Testis (tissue), 3 donors: ENCODE measurements around the gene AFF1. TPM values are rescaled to one million over a fixed set of nuclear protein-coding genes. Genes with fewer than 3 reads are reported as not detected.
A peak's percentile ranks its signal among the peaks of the same experiment; 100 is the strongest.

Source experiments
- DNase-seq: peaks from one replicate; pipeline ENCODE4 v3.0.0-alpha.2; 2019
- H3K27ac ChIP-seq, 2 donors: fragments of 200-600 bp; sonication (generic); one replicate each; pipeline ENCODE4 v1.5.1; 2019
- H3K27me3 ChIP-seq: fragments of 200-600 bp; sonication (generic); one replicate; pipeline ENCODE4 v1.5.1; 2019
- H3K36me3 ChIP-seq: fragments of 200-600 bp; sonication (generic); one replicate; pipeline ENCODE4 v1.5.1; 2017; ENCODE audit warnings: low read depth; ENCODE audit errors: missing control alignments
- H3K4me1 ChIP-seq: fragments of 200-600 bp; sonication (generic); one replicate; pipeline ENCODE4 v1.5.1; 2019
- H3K4me3 ChIP-seq, 2 donors: fragments of 200-600 bp; sonication (generic); one replicate each; pipeline ENCODE4 v1.5.1; 2017 to 2019
- H3K9me3 ChIP-seq: fragments of 200-600 bp; sonication (generic); one replicate; pipeline ENCODE4 v1.5.1; 2017
- CTCF ChIP-seq, 3 experiments: fragments of 450-650 bp in 2 of 3; fragments of 200-600 bp in 1 of 3; sonication (generic) in 1 of 3; IDR thresholded peaks; one replicate each; pipeline ENCODE4 v1.5.1; 2016 to 2019; ENCODE audit warnings: antibody characterized with exemption in 3 of 3, mild to moderate bottlenecking in 2 of 3, moderate library complexity in 1 of 3
- POLR2A ChIP-seq: fragments of 450-650 bp; IDR thresholded peaks from one replicate; pipeline ENCODE4 v1.6.1; 2017; ENCODE audit warnings: antibody characterized with exemption, mild to moderate bottlenecking, moderate library complexity
- WGBS, 2 donors: methylation state at CpG; one replicate each; pipeline ENCODE4 v1.1.5; 2018; 5-methylcytosine and 5-hydroxymethylcytosine counted together
- intact Hi-C: fragments of 100-400 bp; cut with DNase I; formaldehyde crosslinking; loops from one replicate; pipeline ENCODE4 v1.15.1; 2023; ENCODE audit warnings: low total_unique reads
- polyA plus RNA-seq: library from polyadenylated mRNA; stranded (reverse); fragments of 350-450 nt; fragmentation: Illumina TruSeq; extraction: RNeasy Lipid Tissue Mini Kit (QIAGEN cat#74804); gene quantifications from one replicate; pipeline ENCODE4 v1.2.3, GENCODE V29; 2014; ENCODE audit warnings: low read depth, low replicate concordance; ENCODE audit not compliant: insufficient read depth
- total RNA-seq, 2 donors: library from RNA; depleted of rRNA; stranded (reverse); fragments of >200 nt; gene quantifications; one replicate each; pipeline ENCODE4 v1.2.3, GENCODE V29; 2016

AFF1 gene
- total and polyA plus RNA-seq, 3 donors from 2014 or later, result 15.8 to 56.8 (median 53.6) TPM

- H3K36me3 ChIP-seq, result no peaks in the 10 kb centered on the region
- H3K4me3 ChIP-seq, result no peak overlapping the region
- peaks cover 46% of the 10 kb centered on the region for H3K4me1 ChIP-seq
- no peaks in the 10 kb centered on the region for H3K27me3 ChIP-seq
- no peak for TF ChIP-seq CTCF (IDR thresholded peaks at IDR 0.05)
- no peak for TF ChIP-seq POLR2A
- intact Hi-C loops, result no loop called here
- peak overlapping the region in 1 of 2 donors; percentile 57 for H3K27ac ChIP-seq
- whole genome bisulfite sequencing, 2 donors, result 63 to 65% methylated on average over 1 of the region's 1 CpG
- H3K9me3 ChIP-seq, result no peaks in the 10 kb centered on the region
- DNase-seq, result no peak
Observed at GRCh38 chr4:87024201-87024600, 89.4 kb downstream of the AFF1 start.

- no peaks in the 10 kb centered on the region for H3K9me3 ChIP-seq
- DNase-seq, result no peak
- no peaks in the 10 kb centered on the region for H3K36me3 ChIP-seq
- 57 to 77% methylated on average over 4 to 5 of the region's 5 CpGs for WGBS, 2 donors
- intact Hi-C loops, result no loop called here
- H3K27me3 ChIP-seq, result no peaks in the 10 kb centered on the region
- H3K27ac ChIP-seq, result peak overlapping the region in 1 of 2 donors; percentile 57
- no peak overlapping the region for H3K4me3 ChIP-seq
- H3K4me1 ChIP-seq, result peaks cover 56% of the 10 kb centered on the region
- TF ChIP-seq POLR2A (no peak), CTCF (IDR thresholded peaks at IDR 0.05) (no peak)
Observed at GRCh38 chr4:87025023-87025613, 90.3 kb downstream of the AFF1 start.

- no peaks in the 10 kb centered on the region for H3K27me3 ChIP-seq
- H3K4me3 ChIP-seq, result no peak overlapping the region
- TF ChIP-seq POLR2A (no peak), CTCF (IDR thresholded peaks at IDR 0.05) (no peak)
- intact Hi-C loops, result no loop called here
- DNase-seq, result no peak
- H3K36me3 ChIP-seq, result no peaks in the 10 kb centered on the region
- 88 to 92% methylated on average over 5 to 6 of the region's 6 CpGs for WGBS, 2 donors
- H3K27ac ChIP-seq, result peak overlapping the region in 1 of 2 donors; percentile 57
- no peaks in the 10 kb centered on the region for H3K9me3 ChIP-seq
- H3K4me1 ChIP-seq, result peaks cover 61% of the 10 kb centered on the region
Observed at GRCh38 chr4:87025614-87026041, 90.8 kb downstream of the AFF1 start.

GRCh38 chr4:87026800-87027495 is 92.1 kb downstream of the AFF1 start:
- 56 to 59% methylated on average over 4 of the region's 4 CpGs for WGBS, 2 donors
- H3K27me3 ChIP-seq, result no peaks in the 10 kb centered on the region
- no peak overlapping the region for H3K4me3 ChIP-seq
- peak overlapping the region; percentile 50 to 57 for H3K27ac ChIP-seq
- TF ChIP-seq POLR2A, result no peak
- H3K36me3 ChIP-seq, result no peaks in the 10 kb centered on the region
- no peaks in the 10 kb centered on the region for H3K9me3 ChIP-seq
- intact Hi-C loops, result no loop called here
- no peak for DNase-seq
- peaks cover 73% of the 10 kb centered on the region for H3K4me1 ChIP-seq

- Histone ChIP-seq H3K9me3 (no peaks in the 10 kb centered on the region), H3K4me1 (peaks cover 84% of the 10 kb centered on the region), H3K4me3 (no peak overlapping the region), H3K36me3 (no peaks in the 10 kb centered on the region), H3K27ac (peak overlapping the region; percentile 81 to 89), H3K27me3 (no peaks in the 10 kb centered on the region)
- TF ChIP-seq POLR2A (no peak), CTCF (IDR thresholded peaks at IDR 0.05) (no peak)
- DNase-seq, result peak; percentile 72
- WGBS, 2 donors, result 23 to 48% methylated on average over 5 of the region's 5 CpGs
- intact Hi-C loops, result no loop called here
Observed at GRCh38 chr4:87029356-87029755, 94.5 kb downstream of the AFF1 start.
